Activated T-cell treated with anti-CD3 and anti-CD28 coated beads, Interleukin-2, amount 50 U/mL, for 48 hours (primary cell): ENCODE data around the gene COPB2.
"Not testable (repeated sequence)": the region's sequence is repeated elsewhere in the genome, so short reads cannot be mapped to it uniquely, and the experiment has no call there.

Experiments
- DNase-seq, 2 experiments: peaks; one replicate each; pipeline ENCODE4 v3.0.0-alpha.2; 2020

COPB2 gene

GRCh38 chr3:139377378-139377777, 12.1 kb downstream of the COPB2 start:
- DNase-seq = no peak

DNA sequence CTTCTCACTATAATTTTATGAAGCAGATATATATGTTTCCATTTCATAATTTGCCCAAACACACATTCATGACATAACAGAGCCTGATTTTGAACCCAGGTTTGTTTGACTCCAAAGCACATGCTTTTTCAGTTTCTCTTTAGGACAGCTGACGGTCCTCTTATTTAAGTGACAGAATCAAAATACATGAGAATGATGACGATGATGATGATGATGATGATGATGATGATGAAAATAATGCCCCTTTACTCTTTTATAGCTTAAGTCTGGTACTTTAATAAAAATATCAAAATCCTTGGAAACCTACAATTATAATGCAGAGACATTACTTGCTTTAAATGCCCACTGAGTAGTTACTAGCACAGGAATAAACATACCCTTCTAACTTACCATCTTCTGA, 15.3 kb downstream of the COPB2 start:
- DNase-seq = no peak

- no peak for DNase-seq
Measured at GRCh38 chr3:139364549-139364948, 24.9 kb downstream of the COPB2 start.

DNA sequence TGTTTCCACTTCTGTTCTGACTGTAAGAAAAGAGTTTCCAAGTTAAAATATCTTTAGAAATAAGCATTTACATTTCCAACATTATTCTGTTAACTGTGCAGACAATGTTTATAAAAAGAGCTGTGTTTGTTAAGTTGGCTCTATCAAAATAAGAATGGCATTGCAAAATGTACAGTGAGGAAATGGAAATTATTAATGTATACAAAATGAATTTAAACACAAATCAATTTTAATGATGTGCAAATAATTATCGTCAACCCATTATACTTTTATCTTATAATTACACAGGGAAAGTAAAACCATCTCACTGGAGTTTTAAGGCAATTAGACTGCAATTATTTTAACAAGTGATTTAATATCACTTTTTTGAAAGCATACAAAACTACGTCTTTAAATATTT, 28.2 kb downstream of the COPB2 start:
- DNase-seq = no peak

DNA sequence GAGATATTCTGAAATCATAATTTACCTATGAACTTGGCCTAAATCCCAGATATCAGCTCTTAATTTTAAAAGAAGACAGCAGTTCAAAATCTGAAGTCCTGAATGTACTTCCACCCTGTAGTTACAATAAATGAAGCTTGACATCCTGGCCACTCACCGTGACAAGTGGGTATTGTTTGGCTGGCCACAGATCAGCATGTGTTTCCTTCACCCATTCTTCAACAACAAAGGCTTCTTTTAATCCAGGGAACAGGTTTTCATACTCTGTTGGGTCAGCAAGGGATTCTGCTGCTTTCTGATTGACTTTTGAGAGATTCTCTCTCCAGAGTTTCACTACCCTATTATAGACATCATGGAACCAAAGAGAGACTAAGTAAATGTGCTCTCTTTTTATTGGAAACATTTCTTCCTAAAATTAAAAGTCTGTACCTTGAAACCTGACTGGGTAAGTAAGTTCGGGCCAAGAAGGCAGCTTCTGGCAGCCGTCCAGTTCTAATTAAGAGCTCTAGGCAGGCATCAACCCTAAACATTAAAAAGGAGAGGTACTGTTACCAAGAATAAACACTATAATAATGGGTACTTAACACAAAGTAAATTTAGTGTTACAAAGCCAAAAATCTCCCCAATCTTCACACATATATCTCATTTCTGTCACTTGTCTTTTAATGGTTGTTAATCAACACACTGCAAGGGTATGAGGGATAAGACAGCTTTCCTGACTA, 30.4 kb downstream of the COPB2 start:
- no peak for DNase-seq

DNA sequence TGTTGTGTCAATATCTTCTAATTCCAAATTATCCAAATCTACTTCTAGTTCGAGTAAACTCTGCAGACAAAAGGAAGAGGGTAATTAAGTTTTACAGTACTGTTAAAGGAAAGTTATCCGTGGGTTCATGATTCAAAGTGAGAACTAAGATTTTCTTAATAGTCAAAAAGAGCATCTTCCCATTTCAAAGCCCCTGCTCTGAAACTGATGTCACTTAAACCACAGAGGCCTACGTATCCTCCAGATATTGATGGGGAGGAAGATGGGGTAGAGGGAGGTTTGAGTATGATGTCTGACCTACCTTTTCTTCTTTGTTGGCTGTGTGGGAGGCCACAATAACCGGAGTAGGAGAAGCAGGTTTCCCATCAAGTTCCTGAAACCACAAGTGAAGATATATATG, 31.5 kb downstream of the COPB2 start:
- DNase-seq = no peak

- no peak for DNase-seq
Measured at GRCh38 chr3:139355891-139356290, 33.6 kb downstream of the COPB2 start.

DNA sequence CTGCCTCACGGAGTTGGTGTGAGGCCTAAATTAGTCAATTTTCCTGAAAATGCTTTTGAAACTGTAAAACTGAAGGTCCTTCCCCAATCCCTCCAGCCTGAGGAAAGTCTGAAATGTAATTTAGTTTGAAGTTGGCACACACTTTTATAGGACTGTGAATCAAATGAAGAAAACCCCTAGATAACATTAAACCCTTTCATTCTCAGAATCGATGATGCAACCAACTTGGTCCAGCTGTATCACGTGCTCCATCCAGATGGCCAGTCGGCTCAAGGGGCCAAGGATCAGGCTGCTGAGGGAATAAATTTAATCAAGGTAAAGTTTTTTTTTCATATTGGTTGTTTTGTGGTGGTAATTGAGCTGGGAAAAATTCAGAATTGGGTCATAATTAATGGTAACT, 34.0 kb downstream of the COPB2 start:
- no peak for DNase-seq

DNA sequence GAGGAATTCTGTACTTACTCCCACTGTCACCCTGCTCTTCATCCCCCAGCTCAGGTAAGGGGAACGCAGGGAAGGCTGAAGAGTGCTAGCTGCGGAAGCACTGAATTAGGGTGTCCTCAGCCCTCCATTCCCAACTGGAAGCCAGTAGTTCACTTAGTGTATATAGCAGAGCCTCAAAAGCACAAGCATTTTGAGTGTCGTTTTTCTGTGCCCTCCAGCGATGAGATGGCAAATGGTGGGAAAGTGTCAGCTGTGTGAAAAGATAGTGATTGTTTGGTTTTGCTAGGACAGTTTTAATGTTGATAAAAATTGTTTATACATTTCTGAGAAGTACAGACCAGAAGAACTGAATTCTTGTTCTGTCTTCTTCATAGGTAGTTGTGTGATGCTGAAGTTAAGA, 34.8 kb downstream of the COPB2 start:
- DNase-seq = no peak

DNA sequence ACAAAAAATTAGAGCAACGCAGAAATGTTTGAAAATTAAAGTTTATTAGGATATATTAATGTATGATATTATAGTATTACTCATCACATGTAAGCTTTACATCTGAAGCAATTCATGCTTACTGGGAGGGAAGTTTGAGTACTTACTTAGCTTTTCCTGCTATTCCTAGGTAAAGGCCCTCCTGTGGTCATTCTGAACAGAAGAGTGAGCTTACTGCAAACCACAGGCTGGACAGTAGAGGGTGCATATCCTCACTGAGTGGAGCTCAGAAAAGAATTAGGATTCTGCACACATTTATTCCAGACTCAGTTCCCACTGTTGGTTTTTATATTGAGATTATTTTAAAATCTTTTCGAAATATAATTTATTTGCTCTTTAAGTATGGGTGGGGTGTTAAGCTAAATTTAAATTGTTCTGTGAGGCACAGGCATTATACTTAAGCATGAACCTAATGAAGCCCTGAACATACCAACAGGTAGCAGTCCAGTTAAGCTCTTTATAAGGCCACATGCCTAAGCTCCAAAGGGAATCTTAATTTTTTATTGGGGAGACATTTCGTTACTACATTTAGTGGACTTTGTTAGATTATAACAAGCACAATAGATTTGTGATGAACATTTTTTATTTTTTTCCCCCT, 35.4 kb downstream of the COPB2 start:
- DNase-seq = no peak

GRCh38 chr3:139346771-139347170, 42.7 kb downstream of the COPB2 start:
- DNase-seq = no peak

- DNase-seq = peak; percentile 84 to 85
Measured at GRCh38 chr3:139343895-139344856, 45.3 kb downstream of the COPB2 start, which contains the start of gene MRPS22. MRPS22 (plus strand) TSS chr3:139344020; CDS start chr3:139344027, 7 bp downstream.

GRCh38 chr3:139342054-139342453, 47.4 kb downstream of the COPB2 start:
- DNase-seq = no peak

DNA sequence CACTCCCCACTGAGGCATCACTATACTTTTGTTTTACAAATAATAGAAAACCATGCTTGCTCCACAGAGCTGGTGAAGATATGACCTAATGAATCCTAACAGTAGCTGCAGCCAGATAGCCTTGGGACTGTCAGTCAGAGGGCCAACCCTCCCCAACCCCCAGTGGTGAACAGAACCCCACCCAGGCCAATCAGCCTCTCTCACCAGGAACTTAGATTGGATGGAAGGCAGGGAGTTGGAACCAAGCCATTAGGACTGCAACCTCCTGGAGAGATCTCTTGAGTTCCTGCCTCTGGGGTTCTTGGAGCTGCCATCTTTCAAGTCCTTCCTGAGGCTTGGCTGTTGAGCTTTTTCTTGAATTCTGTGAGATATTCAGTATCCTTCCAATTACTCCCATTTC, 48.7 kb downstream of the COPB2 start:
- DNase-seq = no peak

- DNase-seq = peak; percentile 42 to 60
Measured at GRCh38 chr3:139339219-139339906, 50.1 kb downstream of the COPB2 start.

DNA sequence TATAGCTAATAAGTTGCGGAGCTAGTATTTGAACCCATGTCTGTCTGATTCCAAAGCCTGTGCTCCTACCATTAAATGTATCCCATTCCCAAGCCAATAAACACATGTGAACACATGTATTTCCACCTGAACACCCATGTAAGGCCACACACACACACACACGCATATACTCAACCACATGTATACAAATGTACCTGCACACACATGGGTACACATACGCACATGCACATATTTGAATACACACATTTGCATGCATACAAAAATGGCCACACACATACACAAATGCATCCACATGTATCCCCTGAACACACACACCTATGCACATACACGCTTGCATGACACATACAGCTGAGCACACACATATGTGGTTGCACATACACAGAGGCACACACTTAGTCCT, 51.0 kb downstream of the COPB2 start:
- DNase-seq = no peak

- not testable (repeated sequence) for DNase-seq
Measured at GRCh38 chr3:139334675-139335074, 54.8 kb downstream of the COPB2 start.

DNA sequence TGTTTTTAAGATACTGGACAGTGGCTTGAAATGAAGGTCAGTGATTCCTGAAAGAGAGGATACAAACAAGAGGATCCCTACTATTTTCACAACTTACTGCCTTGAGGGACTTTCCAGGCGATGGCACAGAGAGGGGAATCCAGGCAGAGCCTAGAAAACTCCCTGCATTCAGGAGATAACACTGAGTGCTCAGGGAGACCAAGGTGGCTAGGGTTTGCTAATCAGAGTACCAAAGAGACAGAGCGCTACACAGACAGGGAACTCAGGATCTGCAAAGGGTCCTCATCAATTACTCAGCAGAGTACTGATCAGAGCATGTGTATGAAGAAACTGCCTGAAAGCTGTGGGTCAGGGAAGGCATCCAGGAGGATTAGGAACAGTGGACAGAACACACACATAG, 57.4 kb downstream of the COPB2 start:
- DNase-seq = no peak

- peak; percentile 94 to 95 for DNase-seq
Measured at GRCh38 chr3:139329364-139329850, 60.0 kb downstream of the COPB2 start.

GRCh38 chr3:139328356-139328755, 61.1 kb downstream of the COPB2 start:
- no peak for DNase-seq

GRCh38 chr3:139327861-139328260, 61.6 kb downstream of the COPB2 start:
- peak in 1 of 2 experiments; percentile 21 for DNase-seq

DNA sequence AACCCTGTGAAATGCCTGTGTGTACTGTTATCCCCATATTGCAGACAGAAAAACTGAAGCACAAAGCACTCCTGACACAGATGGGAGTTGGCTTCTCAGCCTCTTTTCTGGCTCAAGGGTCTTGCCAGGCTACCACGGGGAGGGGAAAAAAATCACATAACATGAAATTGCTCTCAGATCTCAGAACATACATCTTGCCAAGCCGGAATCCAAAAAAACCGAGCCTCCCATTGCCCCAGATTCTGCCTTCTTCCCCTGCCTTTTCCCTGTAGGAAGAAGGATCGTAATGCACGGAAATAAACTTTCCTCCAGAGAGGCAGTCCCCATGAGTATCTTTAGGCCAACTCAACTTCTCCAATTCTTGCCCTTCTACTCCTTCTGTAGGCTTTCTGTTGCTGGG, 62.2 kb downstream of the COPB2 start:
- DNase-seq = no peak

GRCh38 chr3:139326707-139327106, 62.7 kb downstream of the COPB2 start:
- DNase-seq = no peak
